CD4-positive, alpha-beta T cell treated with Interleukin-4 for 1 hour (primary cell): ENCODE data around the gene AAMP.

Source experiments
- DNase-seq, 2 donors: peaks; one replicate each; pipeline ENCODE4 v3.0.0-alpha.2; 2020 to 2022

The AAMP gene

DNA sequence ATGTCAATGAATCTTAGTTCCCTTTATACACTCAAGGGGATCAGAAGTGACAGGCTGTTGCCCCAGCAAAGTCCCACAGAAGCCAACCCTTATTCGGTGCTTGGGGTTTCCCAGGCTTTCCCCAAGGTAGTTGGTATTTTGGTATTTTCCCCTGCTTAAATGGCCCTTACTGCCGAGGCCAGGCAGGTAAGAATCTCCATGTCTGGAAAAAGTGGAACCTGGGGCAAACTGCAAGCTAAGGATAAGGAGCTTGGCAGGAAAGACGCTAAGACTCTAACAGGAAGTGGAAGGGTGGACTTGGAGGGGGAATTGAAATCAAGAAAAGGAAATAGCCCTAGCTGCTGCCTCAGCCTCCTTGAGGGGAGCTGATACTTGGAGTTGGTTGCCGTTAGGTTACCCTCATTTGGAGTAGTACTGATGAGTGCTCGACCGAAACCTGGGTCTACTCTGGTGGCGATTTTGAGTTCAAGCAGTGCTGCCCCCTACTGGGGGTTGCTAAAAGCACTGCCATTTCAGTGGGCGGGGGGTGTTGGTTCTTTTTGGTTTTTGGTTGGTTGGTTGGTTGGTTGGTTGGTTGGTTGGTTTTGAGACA is 12.5 kb downstream of the AAMP start:
- peak; percentile 76 to 81 for DNase-seq

- no peak for DNase-seq
These were observed 13.2 kb downstream of the AAMP start for GRCh38 chr2:218256612-218257350.

DNA sequence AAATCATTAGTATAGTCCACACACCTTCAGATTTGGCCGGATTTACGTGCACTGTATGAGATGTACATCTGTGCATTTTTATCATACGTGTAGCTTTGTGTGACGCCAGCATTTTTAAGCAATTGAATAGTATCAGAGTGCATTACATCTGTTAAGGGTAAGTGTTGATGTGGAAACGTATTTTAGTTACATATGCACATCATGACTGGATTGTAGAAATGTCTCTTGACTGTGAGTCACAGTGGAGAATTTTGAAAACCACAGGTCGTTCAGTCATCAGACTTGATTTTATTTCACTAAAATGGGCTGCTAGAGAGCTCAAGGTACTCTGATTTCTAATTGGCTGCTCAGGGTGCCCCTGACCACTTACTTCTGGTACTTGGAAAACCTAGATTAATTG is 14.5 kb downstream of the AAMP start:
- DNase-seq, result no peak

- DNase-seq, result no peak
These were observed 16.7 kb downstream of the AAMP start for GRCh38 chr2:218253232-218253625.

DNA sequence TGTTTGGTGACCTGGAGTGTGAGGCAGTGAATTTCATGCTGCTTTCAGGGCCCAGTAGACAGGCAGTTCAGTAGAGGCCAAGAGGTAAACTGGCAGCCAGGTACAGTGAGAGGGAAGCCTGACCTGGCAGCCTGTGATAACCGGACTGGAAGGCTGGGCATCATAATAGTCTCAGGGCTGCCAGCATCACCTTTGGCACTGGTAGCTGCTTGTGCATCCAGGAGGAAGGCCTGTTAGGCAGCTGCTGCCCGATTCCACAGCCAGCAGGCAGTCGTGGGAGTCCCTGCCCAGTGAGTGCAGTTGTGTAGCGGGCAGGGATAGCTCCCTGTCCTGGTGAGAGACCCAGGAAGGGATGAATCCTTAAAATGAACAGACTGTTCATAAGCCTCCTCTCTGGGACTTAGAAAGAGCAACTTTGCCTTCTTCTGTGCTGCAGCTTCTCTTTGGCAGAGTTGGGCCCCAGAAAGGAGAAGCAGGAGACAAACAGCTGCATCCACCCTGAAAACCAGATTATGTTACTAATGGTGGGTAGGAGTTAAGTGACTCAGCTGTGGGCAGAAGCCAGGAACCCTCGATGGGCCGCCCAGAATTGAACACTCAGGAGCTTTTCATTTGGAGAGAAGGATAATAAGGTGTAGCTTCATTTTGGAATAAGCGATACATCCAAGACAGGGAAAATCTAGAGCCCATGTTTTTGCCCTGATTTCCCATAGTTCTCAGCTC is 17.3 kb downstream of the AAMP start:
- DNase-seq, result no peak

GRCh38 chr2:218249691-218250090 is 20.2 kb downstream of the AAMP start:
- no peak for DNase-seq

- DNase-seq, result no peak
These were observed 24.7 kb downstream of the AAMP start for GRCh38 chr2:218245214-218245613.

- no peak for DNase-seq
These were observed 25.3 kb downstream of the AAMP start for GRCh38 chr2:218244665-218245064.

GRCh38 chr2:218244204-218244603 is 25.7 kb downstream of the AAMP start:
- no peak for DNase-seq

GRCh38 chr2:218238887-218239286 is 31.1 kb downstream of the AAMP start:
- no peak for DNase-seq

GRCh38 chr2:218236829-218237228 is 33.1 kb downstream of the AAMP start:
- DNase-seq, result no peak

DNA sequence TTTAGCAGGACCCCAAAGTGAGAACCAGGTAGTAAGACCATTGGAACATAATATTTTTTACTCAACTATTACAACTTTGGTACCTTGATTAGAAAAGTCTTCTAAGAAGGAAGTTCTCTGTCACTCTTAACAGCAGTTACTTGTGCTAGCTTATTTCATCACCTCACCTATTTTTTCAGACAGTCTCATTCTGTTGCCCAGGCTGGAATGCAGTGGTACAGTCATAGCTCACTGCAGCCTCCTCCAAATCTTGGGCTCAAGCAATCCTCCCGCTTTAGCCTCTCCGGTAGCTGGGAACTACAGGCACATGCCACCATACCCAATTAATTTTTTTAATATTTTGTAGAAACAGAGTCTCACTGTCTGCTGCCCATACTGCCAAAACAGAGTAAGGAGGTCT is 34.9 kb downstream of the AAMP start:
- no peak for DNase-seq

GRCh38 chr2:218234521-218234920 is 35.4 kb downstream of the AAMP start:
- DNase-seq, result no peak

DNA sequence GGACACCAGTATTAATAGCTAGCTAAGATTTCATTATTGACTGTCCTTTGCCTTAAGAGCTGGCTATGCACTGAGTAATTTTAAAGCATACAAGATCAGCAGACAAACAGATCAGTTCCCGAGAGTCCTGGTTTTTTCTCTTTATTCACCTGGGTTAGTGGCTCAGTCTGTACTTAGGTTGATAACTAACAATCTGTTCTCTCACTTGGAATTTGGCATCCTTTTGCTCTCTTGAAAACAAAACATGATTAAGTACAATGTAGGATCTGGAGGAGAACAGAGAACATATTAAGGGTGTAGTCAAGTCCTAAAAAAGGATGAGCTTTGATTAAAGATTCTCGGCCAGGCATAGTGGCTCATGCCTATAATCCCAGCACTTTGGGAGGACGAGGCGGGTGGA is 36.4 kb downstream of the AAMP start:
- no peak for DNase-seq

GRCh38 chr2:218230882-218231281 is 39.1 kb downstream of the AAMP start:
- DNase-seq, result peak; percentile 33 to 62

DNA sequence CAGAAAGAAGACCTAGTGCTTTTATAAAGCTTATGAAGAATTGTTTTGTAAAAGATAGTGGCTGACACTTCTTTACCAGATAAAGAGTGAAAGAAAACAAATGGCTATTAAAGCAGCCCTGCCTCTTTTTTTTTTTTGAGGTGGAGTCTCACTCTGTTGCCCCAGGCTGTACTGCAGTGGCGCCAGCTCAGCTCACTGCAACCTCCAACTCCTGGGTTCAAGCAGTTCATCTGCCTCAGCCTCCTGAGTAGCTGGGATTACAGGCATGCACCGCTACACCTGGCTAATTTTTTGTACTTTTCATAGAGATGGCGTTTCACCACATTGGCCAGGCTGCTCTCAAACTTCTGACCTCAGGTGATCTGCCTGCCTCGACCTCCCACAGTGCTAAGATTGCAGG is 40.1 kb downstream of the AAMP start:
- DNase-seq, result no peak

DNA sequence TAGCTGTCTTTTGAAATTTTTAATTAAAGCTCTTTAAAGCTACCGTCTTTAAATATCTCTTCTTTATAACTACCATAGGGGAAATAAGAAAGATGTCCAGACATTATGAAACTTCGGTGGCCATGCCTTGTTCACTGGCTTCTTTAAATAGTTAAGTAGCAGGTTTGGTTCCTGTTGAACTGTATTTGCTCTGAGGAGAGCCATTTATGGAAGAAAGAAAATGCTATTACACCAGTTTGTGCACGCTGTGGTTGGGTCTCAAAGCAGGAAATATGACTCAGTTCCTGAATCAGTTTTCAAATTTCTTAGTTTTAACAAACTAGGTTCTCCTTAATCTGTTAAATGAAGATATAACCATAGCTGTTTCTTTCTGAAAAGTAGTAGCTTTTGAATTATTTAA is 40.7 kb downstream of the AAMP start:
- peak; percentile 43 to 73 for DNase-seq

DNA sequence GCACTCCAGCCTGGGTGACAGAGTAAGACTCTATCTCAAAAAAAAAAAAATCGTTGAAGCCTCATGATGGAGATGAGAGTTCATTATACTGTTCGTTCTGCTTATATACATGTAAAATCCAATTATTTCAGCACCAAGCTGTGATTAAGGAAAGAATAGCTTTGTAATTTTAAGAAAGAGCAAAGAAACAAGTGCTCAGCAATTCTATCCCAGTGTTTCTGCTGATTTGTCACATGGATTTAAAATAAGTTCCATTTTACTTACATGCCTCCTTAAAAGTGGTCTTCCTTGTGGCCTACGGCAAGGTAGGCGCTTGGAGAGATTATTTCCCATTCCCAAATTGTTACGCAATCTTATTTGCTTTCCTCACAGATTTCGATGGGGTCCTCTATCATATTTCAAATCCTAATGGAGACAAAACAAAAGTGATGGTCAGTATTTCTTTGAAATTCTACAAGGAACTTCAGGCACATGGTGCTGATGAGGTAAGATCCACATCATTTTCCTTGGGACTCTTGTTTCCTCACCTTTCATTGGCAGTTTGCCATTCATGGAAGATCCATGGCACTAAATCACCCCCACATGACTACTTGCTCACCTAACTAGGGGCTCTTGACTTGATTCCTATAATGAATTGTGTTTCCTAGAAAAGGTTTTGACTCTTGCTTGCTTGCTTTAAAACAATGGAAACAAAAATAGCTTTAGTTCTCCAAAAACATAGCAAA is 41.4 kb downstream of the AAMP start:
- DNase-seq, result no peak

DNA sequence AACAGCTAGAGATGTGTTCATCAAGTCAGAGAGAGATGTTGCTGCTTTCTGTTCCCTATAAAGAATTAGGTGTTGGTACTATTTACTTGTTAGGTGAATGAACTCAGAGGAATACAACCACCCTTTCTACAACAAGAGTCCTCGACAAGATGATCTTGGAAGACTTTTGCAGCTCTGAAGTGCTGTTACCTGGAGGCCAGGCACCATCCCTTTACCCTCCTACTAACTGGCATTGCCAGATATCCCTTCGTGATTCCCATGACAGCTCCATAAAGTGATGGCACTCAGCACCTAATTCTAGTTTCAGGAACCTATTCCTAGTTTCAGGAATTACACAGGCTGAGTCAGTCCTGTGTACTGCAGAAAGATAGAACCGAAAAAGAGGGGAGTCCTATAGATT is 43.0 kb downstream of the AAMP start:
- DNase-seq, result no peak

DNA sequence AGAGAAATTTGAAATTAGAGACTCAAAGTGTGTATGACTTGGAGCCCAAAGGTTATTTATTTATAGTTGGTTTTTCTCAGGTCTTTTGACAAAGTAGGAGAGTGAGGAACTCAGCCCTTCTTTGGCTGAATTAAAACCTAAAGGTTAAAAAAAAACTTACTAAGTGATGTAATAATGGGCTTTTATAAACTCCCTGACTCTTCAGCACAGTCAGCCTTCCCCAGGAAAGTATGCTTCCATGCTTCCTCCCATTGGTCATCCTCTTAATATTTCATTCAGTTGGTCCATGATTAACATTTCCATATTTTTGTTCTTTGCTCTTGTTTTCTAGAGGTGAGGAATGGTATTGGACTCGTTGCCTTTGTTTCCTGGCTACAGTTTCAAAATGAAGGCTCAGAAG is 45.8 kb downstream of the AAMP start:
- DNase-seq, result no peak

DNA sequence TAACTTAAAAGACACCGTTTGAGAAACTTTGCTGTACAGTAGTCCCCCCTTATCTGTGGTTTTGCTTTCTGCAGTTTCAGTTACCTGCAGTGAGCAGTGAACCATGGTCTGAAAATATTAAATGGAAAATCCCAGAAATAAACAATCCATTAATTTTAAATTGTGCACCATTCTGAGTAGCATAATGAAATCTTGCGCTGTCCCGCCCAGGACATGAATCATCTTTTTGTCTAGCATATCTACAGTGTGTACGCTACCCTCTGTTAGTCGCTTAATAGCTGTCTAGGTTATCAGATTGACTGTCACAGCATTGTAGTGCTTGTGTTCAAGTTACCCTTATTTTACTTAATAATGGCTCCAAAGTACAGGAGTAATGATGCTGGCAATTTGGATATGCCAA is 46.9 kb downstream of the AAMP start:
- peak in 1 of 2 donors; percentile 39 for DNase-seq

DNA sequence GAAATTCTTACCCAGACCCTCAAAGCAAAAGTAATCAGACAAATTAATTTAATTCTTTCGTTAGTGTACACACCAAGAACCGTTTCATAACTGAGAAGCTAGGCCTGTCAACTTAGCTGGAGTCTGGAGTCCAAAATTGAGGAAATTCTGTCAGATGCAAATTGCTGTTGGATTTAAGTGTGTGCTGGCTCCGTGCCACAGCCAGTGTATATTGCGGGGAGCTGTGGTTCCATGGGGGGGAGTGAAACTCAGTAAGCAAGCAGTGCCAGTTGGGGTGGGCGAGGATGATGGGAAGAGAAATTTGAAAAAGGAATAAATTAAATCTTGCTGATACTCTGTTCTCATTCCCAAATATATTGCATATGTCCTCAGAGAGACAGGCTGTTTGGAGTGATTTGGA is 48.9 kb downstream of the AAMP start:
- DNase-seq, result no peak

- DNase-seq, result no peak
These were observed 50.0 kb downstream of the AAMP start for GRCh38 chr2:218219934-218220333.
